Measurements from ENCODE around the gene MIB2. TPM values are rescaled to one million over a fixed set of nuclear protein-coding genes. Genes with fewer than 3 reads are reported as not detected.
"Not testable (repeated sequence)": the region's sequence is repeated elsewhere in the genome, so short reads cannot be mapped to it uniquely, and the experiment has no call there.

The MIB2 gene
- total RNA-seq, 1 experiment from 2014 or later: 38.7 TPM

- peak within 1 kb of the TSS; percentile 90 for H3K4me3 ChIP-seq (ENCODE audit: low read depth, low read length, poor library complexity, severe bottlenecking)
- BruUV-seq (replicated peaks); H3K4me1 ChIP-seq (ENCODE audit: insufficient read depth, low read length, poor library complexity, severe bottlenecking); POLR2A ChIA-PET (ENCODE audit: low non-redundant PET); H3K9me3 ChIP-seq (ENCODE audit: low read depth, low read length, poor library complexity, severe bottlenecking); H3K27me3 ChIP-seq (replicated peaks; ENCODE audit: insufficient read depth, low read depth, low read length, poor library complexity): not testable (repeated sequence)
- peak within 1 kb of the TSS; percentile 100 for H3K27ac ChIP-seq (ENCODE audit: low read depth, low read length, poor library complexity, severe bottlenecking)
- CTCF ChIA-PET: interaction anchor here (0.6 kb wide), 1 partner anchor 250 kb away, joined by 3 read pairs; no protein-coding TSS in a partner anchor
- peak; percentile 97 for DNase-seq (ENCODE audit: low spot score)
- intact Hi-C loops (cut with micrococcal nuclease; ENCODE audit: unreplicated experiment): loop anchor here (5.0 kb wide), 1 partner anchor 63 kb away; the partner anchor contains the start of gene CDK11A
- TF ChIP-seq CTCF (conservative IDR thresholded peaks at IDR 0.05; ENCODE audit: low read depth, low read length): peak; percentile 38; the same call in 1 of the 2 replicates
- H3K36me3 ChIP-seq (ENCODE audit: insufficient read depth, low read length, poor library complexity, severe bottlenecking): peaks cover 30% of the 10 kb centered on the region
These were observed 43.6 kb downstream of the MIB2 start, which contains the start of gene CDK11B for GRCh38 chr1:1658583-1659549. TSS of gene CDK11B (minus strand) at chr1:1659004. CDS start at chr1:1657485, 1,519 bp downstream.

GRCh38 chr1:1662392-1662791 is 47.1 kb downstream of the MIB2 start:
- peak; percentile 48 for DNase-seq (ENCODE audit: low spot score)
- POLR2A ChIA-PET (ENCODE audit: low non-redundant PET); CTCF ChIA-PET; intact Hi-C loops (cut with micrococcal nuclease; ENCODE audit: unreplicated experiment); H3K9me3 ChIP-seq (ENCODE audit: low read depth, low read length, poor library complexity, severe bottlenecking); H3K4me3 ChIP-seq (ENCODE audit: low read depth, low read length, poor library complexity, severe bottlenecking); BruUV-seq (replicated peaks); H3K4me1 ChIP-seq (ENCODE audit: insufficient read depth, low read length, poor library complexity, severe bottlenecking); H3K27me3 ChIP-seq (replicated peaks; ENCODE audit: insufficient read depth, low read depth, low read length, poor library complexity): not testable (repeated sequence)
- H3K27ac ChIP-seq (ENCODE audit: low read depth, low read length, poor library complexity, severe bottlenecking): peak overlapping the region; percentile 83
- peaks cover 19% of the 10 kb centered on the region for H3K36me3 ChIP-seq (ENCODE audit: insufficient read depth, low read length, poor library complexity, severe bottlenecking)

- H3K4me1 ChIP-seq (ENCODE audit: insufficient read depth, low read length, poor library complexity, severe bottlenecking); CTCF ChIA-PET; H3K27me3 ChIP-seq (replicated peaks; ENCODE audit: insufficient read depth, low read depth, low read length, poor library complexity); POLR2A ChIA-PET (ENCODE audit: low non-redundant PET); intact Hi-C loops (cut with micrococcal nuclease; ENCODE audit: unreplicated experiment); H3K4me3 ChIP-seq (ENCODE audit: low read depth, low read length, poor library complexity, severe bottlenecking); H3K9me3 ChIP-seq (ENCODE audit: low read depth, low read length, poor library complexity, severe bottlenecking); BruUV-seq (replicated peaks): not testable (repeated sequence)
- peaks cover 19% of the 10 kb centered on the region for H3K36me3 ChIP-seq (ENCODE audit: insufficient read depth, low read length, poor library complexity, severe bottlenecking)
- peak; percentile 25 for DNase-seq (ENCODE audit: low spot score)
- H3K27ac ChIP-seq (ENCODE audit: low read depth, low read length, poor library complexity, severe bottlenecking): peak overlapping the region; percentile 83
These were observed 47.7 kb downstream of the MIB2 start for GRCh38 chr1:1662830-1663560.

GRCh38 chr1:1664318-1664717 is 49.0 kb downstream of the MIB2 start:
- H3K4me1 ChIP-seq (ENCODE audit: insufficient read depth, low read length, poor library complexity, severe bottlenecking); H3K9me3 ChIP-seq (ENCODE audit: low read depth, low read length, poor library complexity, severe bottlenecking); BruUV-seq (replicated peaks); POLR2A ChIA-PET (ENCODE audit: low non-redundant PET); DNase-seq (ENCODE audit: low spot score); H3K4me3 ChIP-seq (ENCODE audit: low read depth, low read length, poor library complexity, severe bottlenecking); CTCF ChIA-PET; H3K27me3 ChIP-seq (replicated peaks; ENCODE audit: insufficient read depth, low read depth, low read length, poor library complexity); H3K27ac ChIP-seq (ENCODE audit: low read depth, low read length, poor library complexity, severe bottlenecking); intact Hi-C loops (cut with micrococcal nuclease; ENCODE audit: unreplicated experiment): not testable (repeated sequence)
- peaks cover 23% of the 10 kb centered on the region for H3K36me3 ChIP-seq (ENCODE audit: insufficient read depth, low read length, poor library complexity, severe bottlenecking)
